OCI-LY3 (cell line): ENCODE results near the gene PPEF2.

Source experiments
- CTCF ChIP-seq: fragments of 200-600, 300-600 bp; sonication (generic); IDR thresholded peaks from 2 replicates; pipeline ENCODE4 v1.5.1; 2014; ENCODE audit warnings: antibody characterized with exemption, low read length, low read depth
- EZH2phosphoT487 ChIP-seq: fragments of 200-600 bp; shearing (Covaris generic); IDR thresholded peaks from 2 replicates; pipeline ENCODE4 v1.6.1; 2018; ENCODE audit warnings: antibody characterized with exemption, mixed run types, low read depth

- TF ChIP-seq EZH2phosphoT487: no peak
- no peak for TF ChIP-seq CTCF
Measured at GRCh38 chr4:75849461-75849860, 52.8 kb downstream of the PPEF2 start.
